Neural cell (in vitro differentiated cells): ENCODE measurements around the gene BRD7. TPM values are rescaled to one million over a fixed set of nuclear protein-coding genes. Genes with fewer than 3 reads are reported as not detected.

Experiments used
- H2AFZ ChIP-seq: fragments of 200-600, 300-800 bp; sonication (generic), shearing (Covaris generic); 2 replicates; pipeline ENCODE4 v1.6.0; 2014; ENCODE audit warnings: low read depth, mild to moderate bottlenecking, antibody characterized with exemption, low read length, moderate library complexity
- H3F3A ChIP-seq: fragments of 200-600 bp; shearing (Covaris generic); 2 replicates; pipeline ENCODE4 v1.6.1; 2016; ENCODE audit warnings: mild to moderate bottlenecking, moderate library complexity, mixed read lengths, antibody characterized with exemption, low read length; ENCODE audit not compliant: insufficient read depth, poor library complexity, severe bottlenecking
- H3K27ac ChIP-seq: fragments of 200-600, 300-800 bp; sonication (generic), shearing (Covaris generic); 2 replicates; pipeline ENCODE4 v1.5.1; 2014; ENCODE audit warnings: mild to moderate bottlenecking, low read length, moderate library complexity
- H3K27me3 ChIP-seq: fragments of 300-800, 200-600 bp; sonication (generic), shearing (Covaris generic); 2 replicates; pipeline ENCODE4 v1.6.0; 2014; ENCODE audit warnings: mild to moderate bottlenecking, low read depth, low read length, moderate library complexity; ENCODE audit not compliant: insufficient read depth
- H3K36me3 ChIP-seq: fragments of 300-800, 200-600 bp; sonication (generic), shearing (Covaris generic); 2 replicates; pipeline ENCODE4 v1.5.1; 2014; ENCODE audit warnings: mild to moderate bottlenecking, antibody characterized with exemption, low read length, moderate library complexity; ENCODE audit not compliant: insufficient read depth
- H3K4me2 ChIP-seq: fragments of 300-800, 200-600 bp; sonication (generic), shearing (Covaris generic); 2 replicates; pipeline ENCODE4 v1.6.0; 2014; ENCODE audit warnings: mild to moderate bottlenecking, low read length
- H3K4me3 ChIP-seq: fragments of 300-800, 200-600 bp; sonication (generic), shearing (Covaris generic); 2 replicates; pipeline ENCODE4 v1.5.1; 2014; ENCODE audit warnings: mild to moderate bottlenecking, low read length, moderate library complexity
- H3K79me2 ChIP-seq: fragments of 200-600 bp; shearing (Covaris generic); replicated peaks from 2 replicates; pipeline ENCODE4 v1.6.0; 2014; ENCODE audit warnings: mild to moderate bottlenecking, low read length, moderate library complexity; ENCODE audit not compliant: insufficient read depth
- H3K9ac ChIP-seq: fragments of 300-800, 200-600 bp; sonication (generic), shearing (Covaris generic); 2 replicates; pipeline ENCODE4 v1.6.1; 2016; ENCODE audit warnings: mild to moderate bottlenecking, low read length, mixed read lengths
- H3K9me2 ChIP-seq: fragments of 200-600 bp; shearing (Covaris generic); 2 replicates; pipeline ENCODE4 v1.6.1; 2016; ENCODE audit warnings: mild to moderate bottlenecking, low read length, mixed read lengths; ENCODE audit not compliant: insufficient read depth
- H3K9me3 ChIP-seq: fragments of 200-600, 300-800 bp; sonication (generic), shearing (Covaris generic); 2 replicates; pipeline ENCODE4 v1.6.1; 2016; ENCODE audit warnings: mild to moderate bottlenecking, mixed run types, low read length, moderate library complexity, mixed read lengths
- H4K20me1 ChIP-seq: fragments of 200-600 bp; shearing (Covaris generic); 2 replicates; pipeline ENCODE4 v1.6.1; 2016; ENCODE audit warnings: mild to moderate bottlenecking, mixed run types; ENCODE audit not compliant: insufficient read depth
- EP300 ChIP-seq: fragments of 450-650 bp; conservative IDR thresholded peaks from 2 replicates; pipeline ENCODE4 v1.6.1; 2014; ENCODE audit warnings: antibody characterized with exemption, mild to moderate bottlenecking, moderate library complexity; ENCODE audit not compliant: poor library complexity, severe bottlenecking
- EZH2 ChIP-seq: fragments of 200-600, 300-800 bp; shearing (Covaris generic), sonication (generic); IDR thresholded peaks from 2 replicates; pipeline ENCODE4 v1.6.1; 2014; ENCODE audit warnings: antibody characterized with exemption, low read length, borderline replicate concordance, mild to moderate bottlenecking; ENCODE audit not compliant: insufficient read depth, poor library complexity, severe bottlenecking
- MXI1 ChIP-seq: fragments of 450-650 bp; conservative IDR thresholded peaks from 2 replicates; pipeline ENCODE4 v1.6.1; 2014; ENCODE audit warnings: antibody characterized with exemption, mild to moderate bottlenecking; ENCODE audit not compliant: poor library complexity, severe bottlenecking
- POLR2AphosphoS5 ChIP-seq: IDR thresholded peaks from 2 replicates; pipeline ENCODE4 v1.6.1; 2012
- RAD21 ChIP-seq: fragments of 450-650 bp; conservative IDR thresholded peaks from 2 replicates; pipeline ENCODE4 v1.6.1; 2014; ENCODE audit warnings: antibody characterized with exemption, mild to moderate bottlenecking, moderate library complexity
- SMC3 ChIP-seq: fragments of 450-650 bp; conservative IDR thresholded peaks from 2 replicates; pipeline ENCODE4 v1.6.1; 2014; ENCODE audit warnings: antibody characterized with exemption, mild to moderate bottlenecking, moderate library complexity; ENCODE audit not compliant: poor library complexity
- TAF1 ChIP-seq: IDR thresholded peaks from 2 replicates; pipeline ENCODE4 v1.6.1; 2012; ENCODE audit warnings: low read depth
- polyA plus RNA-seq: library from polyadenylated mRNA; depleted of rRNA; stranded (reverse); fragments of >200 nt; gene quantifications from 2 replicates; pipeline ENCODE4 v1.2.3, GENCODE V29; 2014
- TF ChIP-seq, protein P1 (sequence below): fragments of 450-650 bp; IDR thresholded peaks from 2 replicates; pipeline ENCODE4 v1.5.1; 2014; ENCODE audit warnings: antibody characterized with exemption, mild to moderate bottlenecking, moderate library complexity; ENCODE audit not compliant: poor library complexity, severe bottlenecking
- TF ChIP-seq, protein P2 (sequence below): IDR thresholded peaks from 2 replicates; pipeline ENCODE4 v1.6.1; 2012; ENCODE audit warnings: borderline replicate concordance

The BRD7 gene
- polyA plus RNA-seq, 1 donor from 2014 or later = 57.2 TPM

DNA sequence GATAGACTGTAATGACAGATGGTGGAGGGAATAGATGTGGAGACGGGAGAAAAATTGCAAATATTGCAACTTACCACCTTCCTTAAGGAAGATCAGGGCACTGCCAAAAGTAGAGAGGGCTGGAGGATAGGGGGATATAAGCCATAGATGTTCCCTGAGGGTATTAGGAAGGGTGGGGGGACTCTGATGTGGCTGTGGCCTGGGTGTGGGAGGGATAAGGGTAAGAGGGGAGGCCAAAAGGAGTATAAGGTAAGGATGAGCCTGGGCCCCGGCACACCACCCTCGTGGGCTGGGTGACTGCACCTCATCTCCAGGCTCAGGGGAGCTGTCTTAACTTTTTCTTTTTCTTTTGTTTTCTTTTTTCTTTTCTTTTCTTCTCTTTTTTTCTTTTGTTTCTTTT lies 30.6 kb upstream of the BRD7 start:
- no peak overlapping the region for H3K4me3 ChIP-seq
- no peak overlapping the region for H2AFZ ChIP-seq
- TF ChIP-seq, protein P1, sequence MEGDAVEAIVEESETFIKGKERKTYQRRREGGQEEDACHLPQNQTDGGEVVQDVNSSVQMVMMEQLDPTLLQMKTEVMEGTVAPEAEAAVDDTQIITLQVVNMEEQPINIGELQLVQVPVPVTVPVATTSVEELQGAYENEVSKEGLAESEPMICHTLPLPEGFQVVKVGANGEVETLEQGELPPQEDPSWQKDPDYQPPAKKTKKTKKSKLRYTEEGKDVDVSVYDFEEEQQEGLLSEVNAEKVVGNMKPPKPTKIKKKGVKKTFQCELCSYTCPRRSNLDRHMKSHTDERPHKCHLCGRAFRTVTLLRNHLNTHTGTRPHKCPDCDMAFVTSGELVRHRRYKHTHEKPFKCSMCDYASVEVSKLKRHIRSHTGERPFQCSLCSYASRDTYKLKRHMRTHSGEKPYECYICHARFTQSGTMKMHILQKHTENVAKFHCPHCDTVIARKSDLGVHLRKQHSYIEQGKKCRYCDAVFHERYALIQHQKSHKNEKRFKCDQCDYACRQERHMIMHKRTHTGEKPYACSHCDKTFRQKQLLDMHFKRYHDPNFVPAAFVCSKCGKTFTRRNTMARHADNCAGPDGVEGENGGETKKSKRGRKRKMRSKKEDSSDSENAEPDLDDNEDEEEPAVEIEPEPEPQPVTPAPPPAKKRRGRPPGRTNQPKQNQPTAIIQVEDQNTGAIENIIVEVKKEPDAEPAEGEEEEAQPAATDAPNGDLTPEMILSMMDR = no peak
- no peak for TF ChIP-seq POLR2AphosphoS5
- no peak for TF ChIP-seq RAD21
- H4K20me1 ChIP-seq = no peaks in the 10 kb centered on the region
- H3K36me3 ChIP-seq = no peaks in the 10 kb centered on the region
- H3K79me2 ChIP-seq = no peaks in the 10 kb centered on the region
- no peak overlapping the region for H3K4me2 ChIP-seq
- no peaks in the 10 kb centered on the region for H3K9me2 ChIP-seq
- H3K9ac ChIP-seq = no peak overlapping the region
- H3F3A ChIP-seq = no peaks in the 10 kb centered on the region
- H3K27ac ChIP-seq = no peak overlapping the region
- H3K27me3 ChIP-seq = no peaks in the 10 kb centered on the region
- H3K9me3 ChIP-seq = no peaks in the 10 kb centered on the region

DNA sequence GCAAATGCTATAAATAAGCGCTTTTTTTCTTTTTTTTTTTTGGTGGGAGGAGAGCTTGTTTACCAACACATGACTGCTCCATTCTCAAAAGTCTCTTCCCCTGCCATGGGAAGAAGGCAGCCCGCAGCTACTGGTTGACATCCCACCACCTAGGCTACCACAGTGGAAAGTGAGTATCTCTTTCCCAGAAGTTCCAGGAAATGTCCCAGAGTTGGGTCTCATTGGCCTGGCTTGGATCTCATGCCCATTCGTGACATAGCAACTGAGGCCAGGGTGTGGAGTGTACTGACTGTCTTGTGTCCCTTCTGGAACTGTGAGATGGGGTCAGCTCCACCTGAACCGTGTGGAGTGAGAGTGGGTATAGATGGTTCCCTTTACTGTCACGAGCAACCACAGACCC lies 29.5 kb upstream of the BRD7 start:
- no peaks in the 10 kb centered on the region for H3K79me2 ChIP-seq
- no peaks in the 10 kb centered on the region for H3K9me3 ChIP-seq
- H2AFZ ChIP-seq = no peak overlapping the region
- H3K27ac ChIP-seq = no peak overlapping the region
- H3F3A ChIP-seq = no peaks in the 10 kb centered on the region
- no peak for TF ChIP-seq MXI1
- H3K4me3 ChIP-seq = no peak overlapping the region
- no peak overlapping the region for H3K9ac ChIP-seq
- H4K20me1 ChIP-seq = no peaks in the 10 kb centered on the region
- no peaks in the 10 kb centered on the region for H3K36me3 ChIP-seq
- no peaks in the 10 kb centered on the region for H3K27me3 ChIP-seq
- no peaks in the 10 kb centered on the region for H3K9me2 ChIP-seq
- no peak overlapping the region for H3K4me2 ChIP-seq

DNA sequence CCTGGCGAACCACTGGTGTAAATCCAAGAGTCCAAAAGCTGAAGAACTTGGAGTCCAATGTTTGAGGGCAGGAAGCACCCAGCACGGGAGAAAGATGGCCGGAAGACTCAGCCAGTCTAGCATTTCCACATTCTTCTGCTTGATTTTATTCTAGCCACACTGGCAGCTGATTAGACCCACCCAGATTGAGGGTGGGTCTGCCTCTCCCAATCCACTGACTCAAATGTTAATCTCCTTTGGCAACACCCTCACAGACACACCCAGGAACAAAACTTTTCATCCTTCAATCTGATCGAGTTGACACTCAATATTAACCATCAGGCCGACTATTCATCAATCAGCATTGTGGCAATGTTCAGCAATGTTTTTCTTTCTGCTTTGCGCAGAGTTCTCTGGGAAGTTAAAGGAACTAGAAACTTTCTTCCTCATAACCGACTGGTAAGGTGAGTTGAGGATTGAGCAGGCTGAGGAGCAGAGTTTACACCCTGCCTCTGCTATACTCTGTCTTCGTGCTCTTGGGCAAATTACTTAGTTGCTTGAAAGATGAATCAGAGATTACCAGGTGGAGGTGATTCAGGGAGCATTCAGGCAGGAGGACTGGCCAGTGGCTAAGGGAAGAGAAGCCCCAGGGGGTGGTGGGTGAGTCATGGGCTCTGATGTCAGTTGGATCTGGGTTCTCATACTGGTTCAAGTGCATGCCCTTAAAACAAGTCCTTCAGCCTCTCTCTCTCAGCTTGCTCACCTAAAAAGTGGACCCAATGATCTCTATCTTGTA lies 28.2 kb upstream of the BRD7 start:
- H3K27me3 ChIP-seq = no peaks in the 10 kb centered on the region
- H2AFZ ChIP-seq = no peak overlapping the region
- H3K9ac ChIP-seq = no peak overlapping the region
- H3K9me3 ChIP-seq = no peaks in the 10 kb centered on the region
- TF ChIP-seq TAF1 (no peak), RAD21 (no peak), EP300 (no peak), MXI1 (no peak), SMC3 (no peak), EZH2 (no peak), POLR2AphosphoS5 (no peak)
- TF ChIP-seq, protein P1 = no peak
- TF ChIP-seq, protein P2, sequence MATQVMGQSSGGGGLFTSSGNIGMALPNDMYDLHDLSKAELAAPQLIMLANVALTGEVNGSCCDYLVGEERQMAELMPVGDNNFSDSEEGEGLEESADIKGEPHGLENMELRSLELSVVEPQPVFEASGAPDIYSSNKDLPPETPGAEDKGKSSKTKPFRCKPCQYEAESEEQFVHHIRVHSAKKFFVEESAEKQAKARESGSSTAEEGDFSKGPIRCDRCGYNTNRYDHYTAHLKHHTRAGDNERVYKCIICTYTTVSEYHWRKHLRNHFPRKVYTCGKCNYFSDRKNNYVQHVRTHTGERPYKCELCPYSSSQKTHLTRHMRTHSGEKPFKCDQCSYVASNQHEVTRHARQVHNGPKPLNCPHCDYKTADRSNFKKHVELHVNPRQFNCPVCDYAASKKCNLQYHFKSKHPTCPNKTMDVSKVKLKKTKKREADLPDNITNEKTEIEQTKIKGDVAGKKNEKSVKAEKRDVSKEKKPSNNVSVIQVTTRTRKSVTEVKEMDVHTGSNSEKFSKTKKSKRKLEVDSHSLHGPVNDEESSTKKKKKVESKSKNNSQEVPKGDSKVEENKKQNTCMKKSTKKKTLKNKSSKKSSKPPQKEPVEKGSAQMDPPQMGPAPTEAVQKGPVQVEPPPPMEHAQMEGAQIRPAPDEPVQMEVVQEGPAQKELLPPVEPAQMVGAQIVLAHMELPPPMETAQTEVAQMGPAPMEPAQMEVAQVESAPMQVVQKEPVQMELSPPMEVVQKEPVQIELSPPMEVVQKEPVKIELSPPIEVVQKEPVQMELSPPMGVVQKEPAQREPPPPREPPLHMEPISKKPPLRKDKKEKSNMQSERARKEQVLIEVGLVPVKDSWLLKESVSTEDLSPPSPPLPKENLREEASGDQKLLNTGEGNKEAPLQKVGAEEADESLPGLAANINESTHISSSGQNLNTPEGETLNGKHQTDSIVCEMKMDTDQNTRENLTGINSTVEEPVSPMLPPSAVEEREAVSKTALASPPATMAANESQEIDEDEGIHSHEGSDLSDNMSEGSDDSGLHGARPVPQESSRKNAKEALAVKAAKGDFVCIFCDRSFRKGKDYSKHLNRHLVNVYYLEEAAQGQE = no peak
- no peaks in the 10 kb centered on the region for H3F3A ChIP-seq
- no peaks in the 10 kb centered on the region for H4K20me1 ChIP-seq
- no peaks in the 10 kb centered on the region for H3K9me2 ChIP-seq
- no peaks in the 10 kb centered on the region for H3K79me2 ChIP-seq
- no peak overlapping the region for H3K4me2 ChIP-seq
- no peak overlapping the region for H3K4me3 ChIP-seq
- H3K36me3 ChIP-seq = no peaks in the 10 kb centered on the region
- no peak overlapping the region for H3K27ac ChIP-seq
